HG03342 (cell line): ENCODE results near the gene SLFN13.
"Not testable (repeated sequence)": the region's sequence is repeated elsewhere in the genome, so short reads cannot be mapped to it uniquely, and the experiment has no call there.

Experiments
- ATAC-seq: cut with Tn5 transposase; IDR thresholded peaks from one replicate; pipeline ENCODE4 v1.9.1; 2021; ENCODE audit warnings: mild to moderate bottlenecking, moderate library complexity; ENCODE audit not compliant: unreplicated experiment

Gene SLFN13

GRCh38 chr17:35448214-35448898 is at the start of gene SLFN13:
Gene SLFN13, minus strand, starts transcription at chr17:35448766. Its CDS starts 3,086 bp downstream, at chr17:35445680.
- peak; percentile 71 for ATAC-seq

GRCh38 chr17:35496451-35497290 is 48.1 kb upstream of the SLFN13 start:
- ATAC-seq: no peak

GRCh38 chr17:35493040-35493439 is 44.5 kb upstream of the SLFN13 start:
- ATAC-seq: no peak

GRCh38 chr17:35491417-35491816 is 42.9 kb upstream of the SLFN13 start:
- no peak for ATAC-seq

- no peak for ATAC-seq
Measured at GRCh38 chr17:35489944-35490343, 41.4 kb upstream of the SLFN13 start.

- no peak for ATAC-seq
Measured at GRCh38 chr17:35488991-35489390, 40.4 kb upstream of the SLFN13 start.

GRCh38 chr17:35486920-35487732 is 38.6 kb upstream of the SLFN13 start:
- no peak for ATAC-seq

GRCh38 chr17:35479271-35479670 is 30.7 kb upstream of the SLFN13 start:
- ATAC-seq: no peak

GRCh38 chr17:35477248-35477647 is 28.7 kb upstream of the SLFN13 start:
- ATAC-seq: no peak

GRCh38 chr17:35476283-35476820 is 27.8 kb upstream of the SLFN13 start:
- ATAC-seq: no peak

- ATAC-seq: no peak
Measured at GRCh38 chr17:35468475-35468874, 19.9 kb upstream of the SLFN13 start.

GRCh38 chr17:35467824-35468223 is 19.3 kb upstream of the SLFN13 start:
- ATAC-seq: no peak

GRCh38 chr17:35460354-35460851 is 11.8 kb upstream of the SLFN13 start:
- ATAC-seq: peak; percentile 82

- not testable (repeated sequence) for ATAC-seq
Measured at GRCh38 chr17:35454035-35454434, 5.5 kb upstream of the SLFN13 start.

- no peak for ATAC-seq
Measured at GRCh38 chr17:35453171-35453570, 4.6 kb upstream of the SLFN13 start.

GRCh38 chr17:35449371-35449931 is 885 bp upstream of the SLFN13 start:
- no peak for ATAC-seq

GRCh38 chr17:35448899-35449227 is 297 bp upstream of the SLFN13 start:
- ATAC-seq: no peak

- no peak for ATAC-seq
Measured at GRCh38 chr17:35447499-35447898, 1.1 kb downstream of the SLFN13 start.

- ATAC-seq: no peak
Measured at GRCh38 chr17:35438433-35438832, 10.1 kb downstream of the SLFN13 start.

- no peak for ATAC-seq
Measured at GRCh38 chr17:35433075-35433894, 15.3 kb downstream of the SLFN13 start.
